AG10803 (cell line): ENCODE measurements around the gene KCNJ6.
"Not testable (repeated sequence)": the region's sequence is repeated elsewhere in the genome, so short reads cannot be mapped to it uniquely, and the experiment has no call there.

Experiments
- DNase-seq: peaks from one replicate; pipeline ENCODE4 v3.0.0; 2010; ENCODE audit warnings: low read depth
- H3K4me3 ChIP-seq: 2 replicates; pipeline ENCODE4 v1.5.1; 2011; ENCODE audit warnings: mild to moderate bottlenecking, low read length, control low read depth
- TF ChIP-seq, protein P1 (sequence below): conservative IDR thresholded peaks from 2 replicates; pipeline ENCODE4 v1.5.1; 2011; ENCODE audit warnings: mild to moderate bottlenecking, low read length, control low read depth, inconsistent platforms

The KCNJ6 gene

DNA sequence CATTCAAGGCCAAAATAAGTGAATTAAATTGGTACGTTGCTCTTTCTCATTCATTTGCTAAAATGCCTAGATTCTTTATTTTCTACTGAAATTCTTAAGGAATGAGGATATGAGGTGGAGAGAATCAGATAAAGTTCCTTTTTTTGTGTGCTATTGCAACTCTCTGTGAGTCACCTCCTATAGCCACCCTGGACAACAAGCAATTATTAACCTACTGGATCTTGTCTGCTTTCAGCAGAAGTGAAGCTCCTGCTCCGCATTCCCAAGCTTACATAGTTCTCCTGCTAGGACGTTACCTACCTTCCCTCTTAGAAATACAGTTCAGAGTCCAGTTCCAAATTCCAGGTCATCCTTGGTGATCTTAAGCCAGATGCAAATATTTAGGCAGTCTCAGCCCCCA is 4.8 kb upstream of the KCNJ6 start:
- TF ChIP-seq, protein P1, sequence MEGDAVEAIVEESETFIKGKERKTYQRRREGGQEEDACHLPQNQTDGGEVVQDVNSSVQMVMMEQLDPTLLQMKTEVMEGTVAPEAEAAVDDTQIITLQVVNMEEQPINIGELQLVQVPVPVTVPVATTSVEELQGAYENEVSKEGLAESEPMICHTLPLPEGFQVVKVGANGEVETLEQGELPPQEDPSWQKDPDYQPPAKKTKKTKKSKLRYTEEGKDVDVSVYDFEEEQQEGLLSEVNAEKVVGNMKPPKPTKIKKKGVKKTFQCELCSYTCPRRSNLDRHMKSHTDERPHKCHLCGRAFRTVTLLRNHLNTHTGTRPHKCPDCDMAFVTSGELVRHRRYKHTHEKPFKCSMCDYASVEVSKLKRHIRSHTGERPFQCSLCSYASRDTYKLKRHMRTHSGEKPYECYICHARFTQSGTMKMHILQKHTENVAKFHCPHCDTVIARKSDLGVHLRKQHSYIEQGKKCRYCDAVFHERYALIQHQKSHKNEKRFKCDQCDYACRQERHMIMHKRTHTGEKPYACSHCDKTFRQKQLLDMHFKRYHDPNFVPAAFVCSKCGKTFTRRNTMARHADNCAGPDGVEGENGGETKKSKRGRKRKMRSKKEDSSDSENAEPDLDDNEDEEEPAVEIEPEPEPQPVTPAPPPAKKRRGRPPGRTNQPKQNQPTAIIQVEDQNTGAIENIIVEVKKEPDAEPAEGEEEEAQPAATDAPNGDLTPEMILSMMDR = no peak
- no peak for DNase-seq
- H3K4me3 ChIP-seq = no peak overlapping the region

DNA sequence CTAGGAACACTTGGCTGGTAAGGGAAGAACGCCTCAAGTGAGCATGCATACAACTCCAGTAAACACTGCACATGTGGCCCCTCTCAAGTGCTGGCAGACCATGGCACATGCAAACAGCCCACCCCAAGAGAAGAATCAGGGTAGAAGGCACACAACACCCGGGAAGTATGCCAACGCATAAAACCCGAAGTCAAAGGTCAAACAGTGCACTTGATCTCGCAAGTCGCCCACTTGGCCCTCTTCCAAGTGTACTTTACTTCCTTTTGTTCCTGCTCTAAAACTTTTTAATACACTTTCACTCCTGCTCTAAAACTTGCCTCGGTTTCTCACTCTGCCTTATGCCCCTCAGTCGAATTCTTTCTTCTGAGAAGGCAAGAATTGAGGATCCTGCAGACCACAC is 4.0 kb upstream of the KCNJ6 start:
- not testable (repeated sequence) for H3K4me3 ChIP-seq, DNase-seq

DNA sequence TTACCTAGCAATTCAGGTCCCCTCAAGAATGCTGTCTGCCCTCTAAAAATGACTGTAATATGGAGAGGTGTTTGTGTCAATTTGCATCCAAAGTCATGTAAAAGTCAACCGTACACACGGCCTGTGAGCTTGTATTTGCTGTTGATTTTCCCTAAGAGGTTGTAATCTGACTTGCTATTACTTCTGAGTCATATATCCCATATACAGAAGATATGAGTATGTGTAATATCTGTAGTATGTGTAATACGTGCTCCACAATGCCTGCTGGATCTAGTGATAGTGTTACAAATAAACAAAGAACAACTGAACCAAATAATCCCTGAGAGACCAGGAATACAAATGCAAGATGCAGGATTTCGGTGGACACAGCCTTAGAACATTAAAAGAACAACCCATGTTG is 1.4 kb upstream of the KCNJ6 start:
- TF ChIP-seq, protein P1 = no peak
- no peak overlapping the region for H3K4me3 ChIP-seq
- DNase-seq = peak; percentile 22

DNA sequence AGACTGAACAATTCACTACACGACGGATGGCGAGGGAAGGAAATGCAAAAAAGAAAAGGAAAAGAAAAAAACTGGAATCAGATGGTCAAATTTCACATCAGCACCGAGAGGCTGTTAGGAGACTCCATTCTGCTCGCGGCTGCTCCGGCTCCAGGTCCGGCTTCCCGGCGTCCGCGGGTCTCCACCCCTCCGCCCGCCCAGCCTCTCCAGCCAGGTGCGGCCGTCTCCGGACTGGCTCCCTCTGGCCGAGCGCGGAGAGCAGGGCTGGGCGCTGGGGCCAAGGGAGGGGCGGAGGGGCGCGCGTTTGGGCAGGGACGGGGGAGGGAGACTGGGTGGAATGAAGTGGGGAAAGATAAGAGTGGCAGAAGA is 332 bp downstream of the KCNJ6 start:
- TF ChIP-seq, protein P1 = no peak
- no peak for DNase-seq
- peak overlapping the region; percentile 60 for H3K4me3 ChIP-seq

DNA sequence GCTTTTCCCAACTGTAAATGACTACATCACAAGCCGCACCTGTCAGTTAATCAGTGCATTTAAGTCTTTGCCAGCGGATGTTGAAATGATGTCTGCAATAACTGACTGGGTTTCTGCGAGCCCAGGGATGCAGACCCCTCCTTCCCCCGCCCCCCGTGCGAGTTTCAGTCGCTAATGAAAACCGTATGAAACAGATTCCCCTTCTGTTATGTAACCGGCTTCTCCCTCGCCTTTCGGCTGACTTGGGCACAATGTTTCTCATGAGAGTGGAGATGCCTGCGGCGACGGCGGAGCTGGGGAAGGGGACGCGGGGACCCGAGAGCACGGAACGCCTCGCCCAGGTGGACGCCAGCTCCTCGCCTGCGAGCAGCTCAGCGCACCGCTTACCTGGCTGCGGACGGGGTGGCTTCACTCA is 753 bp downstream of the KCNJ6 start:
- DNase-seq = peak; percentile 50
- TF ChIP-seq, protein P1 = no peak
- H3K4me3 ChIP-seq = peak overlapping the region; percentile 60

DNA sequence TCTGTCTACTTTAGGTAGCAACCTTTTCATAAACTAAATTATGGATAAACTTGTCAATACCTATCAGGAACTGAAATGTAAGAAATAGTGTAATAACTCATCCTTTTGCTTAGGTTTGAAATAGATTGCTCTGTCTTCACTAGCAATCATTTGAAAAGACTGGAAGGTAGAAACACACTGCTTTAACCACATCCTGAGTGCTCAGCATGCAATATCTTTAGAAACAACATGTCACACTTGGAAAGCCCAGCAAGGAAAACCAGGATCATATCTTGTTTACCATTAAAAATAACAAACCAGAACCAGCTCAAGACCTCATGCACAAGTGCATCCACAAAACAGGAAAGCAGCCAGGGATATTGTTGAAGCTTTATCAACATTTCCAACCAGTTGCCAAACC is 3.6 kb downstream of the KCNJ6 start:
- TF ChIP-seq, protein P1 = no peak
- no peak overlapping the region for H3K4me3 ChIP-seq
- DNase-seq = no peak

DNA sequence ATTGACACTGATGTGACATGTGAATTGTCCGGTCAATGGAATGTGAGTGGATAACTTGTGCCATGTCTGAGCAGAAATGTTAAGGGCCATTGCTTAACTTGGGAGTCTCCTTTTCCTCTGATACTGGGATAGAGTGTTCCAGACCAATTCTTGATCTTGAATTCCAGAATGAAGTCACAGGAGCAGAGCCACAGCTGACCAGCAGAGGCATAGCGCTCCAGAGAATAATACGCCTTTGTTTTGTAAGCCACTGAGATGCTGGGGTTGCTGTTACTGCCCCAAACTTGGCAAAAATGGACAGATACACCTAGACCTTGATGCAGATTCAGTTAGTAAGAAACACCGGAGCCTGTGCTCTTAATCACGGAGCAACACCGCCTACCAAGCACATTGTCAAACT is 6.3 kb downstream of the KCNJ6 start:
- TF ChIP-seq, protein P1 = peak; percentile 9; the same call in 1 of the 2 replicates
- no peak for DNase-seq
- H3K4me3 ChIP-seq = no peak overlapping the region

DNA sequence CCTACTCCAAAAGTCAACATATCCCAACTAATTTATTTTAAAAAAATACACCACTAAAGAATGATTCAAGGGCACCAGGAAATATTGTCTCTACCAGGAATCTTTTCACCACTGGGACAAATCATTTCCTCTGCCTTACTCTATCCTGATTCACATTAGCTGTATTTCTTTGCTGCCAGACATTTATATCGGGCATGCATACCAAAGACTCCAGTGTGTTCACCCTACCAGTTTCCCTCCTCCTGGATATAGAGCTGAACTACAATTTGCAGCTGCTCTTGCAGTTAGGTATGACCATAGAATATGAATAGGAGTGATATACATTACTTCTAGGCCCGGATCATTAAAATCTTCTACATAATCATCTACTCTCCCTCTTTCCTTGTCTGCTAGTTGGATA is 7.6 kb downstream of the KCNJ6 start:
- no peak for DNase-seq
- no peak overlapping the region for H3K4me3 ChIP-seq
- TF ChIP-seq, protein P1 = no peak
